ENCODE measurements around the gene HPCAL4. TPM values are rescaled to one million over a fixed set of nuclear protein-coding genes. Genes with fewer than 3 reads are reported as not detected.

HPCAL4 gene
- total and polyA plus RNA-seq, 9 of the 15 experiments (the other 6 are each of a cell fraction or from before 2014, with no cell fraction given) = 0.01 to 0.04 (median 0.04) TPM; not detected in 4

- H3K36me3 ChIP-seq (ENCODE audit: control insufficient read depth, insufficient read depth, low read length) = no peaks in the 10 kb centered on the region
- H3K4me2 ChIP-seq (ENCODE audit: insufficient read depth, low read length) = no peak overlapping the region
- in situ Hi-C loops (cut with MboI) (no loop called here), intact Hi-C loops (cut with micrococcal nuclease) (no loop called here)
- WGBS (ENCODE audit: insufficient coverage, low coverage, missing lambda C conversion rate) = 0% methylated on average over 1 of the region's 1 CpG
- no peak overlapping the region for H2AFZ ChIP-seq (ENCODE audit: low read depth, low read length)
- ATAC-seq (no peak), FAIRE-seq (no peak), DNase-seq (ENCODE audit: extremely low read depth in 1 of 4, low spot score in 3 of 4) (no peak)
- H3K9me3 ChIP-seq (replicated peaks; ENCODE audit: control insufficient read depth, insufficient read depth, low read depth, low read length) = no peaks in the 10 kb centered on the region
- H4K20me1 ChIP-seq (replicated peaks; ENCODE audit: control insufficient read depth, insufficient read depth, low read length) = no peaks in the 10 kb centered on the region
- BruUV-seq (replicated peaks) = no TSS peak
- H3K4me3 ChIP-seq = no peak overlapping the region
- no peak overlapping the region for H3K9ac ChIP-seq (ENCODE audit: insufficient read depth in 1 of 2, low read depth in 2 of 2, low read length in 2 of 2)
- peaks cover 25 to 43% of the 10 kb centered on the region in 2 experiments for H3K27me3 ChIP-seq (ENCODE audit: control insufficient read depth in 2 of 2, insufficient read depth in 2 of 2, low read length in 2 of 2)
- H3K9me1 ChIP-seq (ENCODE audit: control insufficient read depth, insufficient read depth, low read length) = no peaks in the 10 kb centered on the region
- no peaks in the 10 kb centered on the region for H3K79me2 ChIP-seq (ENCODE audit: control insufficient read depth, insufficient read depth, low read length)
- ChIA-PET CTCF (ENCODE audit: low intra/inter-chr PET ratio) (no interaction called here), POLR2A (interaction anchor here (0.6 kb wide), 1 partner anchor 361 kb away, joined by 4 read pairs; no protein-coding TSS in a partner anchor)
- H3K4me1 ChIP-seq (replicated peaks in 1 of 2; ENCODE audit: control insufficient read depth in 2 of 2, insufficient read depth in 2 of 2, low read length in 2 of 2) = peaks cover 4 to 17% of the 10 kb centered on the region in 2 experiments; a peak in 4 of 5 replicates
- H3K27ac ChIP-seq (ENCODE audit: extremely low read depth, low read depth, low read length) = no peak overlapping the region
- TF ChIP-seq ZBTB40 (IDR thresholded peaks at IDR 0.05) = no peak
- TF ChIP-seq ZBTB40 (CRISPR knock-in tag; IDR thresholded peaks at IDR 0.05) = no peak
- TF ChIP-seq ZNF780A (CRISPR knock-in tag; IDR thresholded peaks at IDR 0.05) = no peak
- TF ChIP-seq KDM1A (IDR thresholded peaks at IDR 0.05) = peak; percentile 92 to 96
- TF ChIP-seq RCOR1 (IDR thresholded peaks at IDR 0.05; ENCODE audit: borderline replicate concordance in 1 of 2, low read depth in 2 of 2, low read length in 2 of 2) = peak; percentile 14 to 59; a peak in 1 of 4 replicates
- no peak for TF ChIP-seq EP300 (IDR thresholded peaks at IDR 0.05; ENCODE audit: low read length)
- TF ChIP-seq NFRKB (IDR thresholded peaks at IDR 0.05; ENCODE audit: low read depth) = no peak
- TF ChIP-seq GTF2A2 (tag; IDR thresholded peaks at IDR 0.05) = no peak
- TF ChIP-seq CHAMP1 (IDR thresholded peaks at IDR 0.05) = no peak
- TF ChIP-seq HDAC1 (IDR thresholded peaks at IDR 0.05) = peak in 1 of 2 experiments; percentile 75; a peak in 2 of 4 replicates
- TF ChIP-seq ZBTB12 (CRISPR knock-in tag; IDR thresholded peaks at IDR 0.05) = no peak
Measured at GRCh38 chr1:39696448-39696847, 5.2 kb upstream of the HPCAL4 start.
